GM19397 (cell line): Measurements from ENCODE around the gene ARCN1.

ENCODE experiments used
- ATAC-seq: cut with Tn5 transposase; IDR thresholded peaks from one replicate; pipeline ENCODE4 v1.9.1; 2021; ENCODE audit warnings: mild to moderate bottlenecking, moderate library complexity; ENCODE audit not compliant: unreplicated experiment

The ARCN1 gene

DNA sequence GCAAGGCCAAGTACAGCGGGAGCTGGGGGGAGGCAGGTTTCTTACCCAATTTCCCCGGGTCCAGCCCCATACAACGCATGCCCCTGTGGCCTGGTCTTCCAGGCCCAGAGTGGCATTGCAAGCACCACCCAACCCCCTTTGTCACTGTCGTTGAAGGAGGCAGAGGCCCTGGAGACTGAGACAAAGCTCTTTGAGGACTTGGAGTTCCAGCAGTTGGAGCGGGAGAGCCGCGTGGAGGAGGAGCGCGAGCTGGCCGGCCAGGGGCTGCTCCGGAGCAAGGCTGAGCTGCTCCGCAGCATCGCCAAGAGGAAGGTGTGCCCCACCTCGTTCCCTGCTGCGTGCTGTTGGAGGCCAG is 63.0 kb downstream of the ARCN1 start:
- no peak for ATAC-seq

DNA sequence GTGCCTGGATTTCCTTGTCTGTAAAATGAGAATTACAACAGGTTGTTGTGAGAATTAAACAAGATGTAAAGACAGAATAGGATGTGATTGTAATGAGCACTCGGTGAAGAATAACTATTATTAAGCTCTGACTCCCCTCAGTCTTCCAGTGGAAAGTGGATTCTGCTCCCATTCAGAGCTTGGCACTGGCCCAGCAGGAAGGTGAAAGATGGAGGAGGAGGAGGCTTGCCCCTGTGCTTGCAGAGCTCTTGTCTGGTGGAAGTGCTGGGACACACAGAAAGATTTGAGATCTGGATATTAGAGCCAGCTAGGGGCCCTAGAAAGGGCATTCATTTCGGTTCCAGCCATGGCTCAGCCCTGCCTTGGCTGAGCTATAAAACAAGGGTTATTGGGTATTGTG is 63.4 kb downstream of the ARCN1 start:
- no peak for ATAC-seq

DNA sequence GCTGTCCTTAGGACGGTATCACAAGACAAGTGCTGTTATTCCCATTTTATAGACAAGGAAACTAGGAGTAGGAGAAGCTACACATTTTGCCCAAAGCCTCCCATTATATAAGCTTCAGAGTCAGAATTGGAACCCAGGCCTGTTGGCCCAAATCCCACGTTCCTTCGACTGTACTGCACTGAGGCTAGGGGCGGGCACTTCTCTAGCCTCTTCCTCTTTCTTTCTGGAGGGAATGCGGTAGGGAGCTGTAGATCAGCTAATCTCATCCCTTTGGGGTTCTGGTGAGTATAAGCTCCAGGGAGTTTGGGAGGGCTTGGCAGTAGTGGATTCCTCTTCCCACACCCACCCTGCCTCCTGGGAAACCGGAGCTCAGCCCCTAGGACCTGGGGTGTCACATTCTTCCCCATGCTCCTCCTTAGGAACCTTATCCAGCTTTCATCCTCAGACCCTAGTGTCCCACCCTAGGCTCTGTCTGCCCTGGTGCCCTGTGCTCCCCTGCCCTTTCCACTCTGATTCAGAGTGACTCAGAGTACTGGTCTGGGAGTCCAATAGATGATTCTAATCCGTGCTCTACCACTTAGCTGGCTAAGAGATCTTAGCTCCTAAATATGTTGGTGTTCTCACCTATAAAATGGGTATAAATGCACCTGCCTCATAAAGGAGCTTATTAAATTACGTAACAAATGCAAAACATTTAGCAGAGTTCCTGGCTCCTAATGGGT is 64.5 kb downstream of the ARCN1 start:
- ATAC-seq: no peak

DNA sequence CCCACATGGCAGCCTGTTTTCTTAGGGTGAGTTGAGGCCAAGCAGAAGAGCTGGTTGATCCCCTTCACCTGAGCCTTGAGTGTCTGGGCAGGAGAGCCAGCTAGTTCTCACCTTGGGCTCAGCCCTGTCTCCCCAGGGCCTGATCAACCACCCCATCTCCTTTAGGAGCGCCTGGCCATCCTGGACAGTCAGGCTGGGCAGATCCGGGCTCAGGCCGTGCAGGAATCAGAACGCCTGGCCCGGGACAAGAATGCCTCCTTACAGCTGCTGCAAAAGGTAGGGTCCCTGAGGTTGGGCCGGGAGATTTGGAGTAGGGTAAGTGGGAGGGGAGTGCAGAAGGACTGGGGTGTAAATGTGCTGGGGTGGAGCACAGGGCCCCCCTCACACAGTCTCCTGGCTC is 66.5 kb downstream of the ARCN1 start:
- no peak for ATAC-seq

DNA sequence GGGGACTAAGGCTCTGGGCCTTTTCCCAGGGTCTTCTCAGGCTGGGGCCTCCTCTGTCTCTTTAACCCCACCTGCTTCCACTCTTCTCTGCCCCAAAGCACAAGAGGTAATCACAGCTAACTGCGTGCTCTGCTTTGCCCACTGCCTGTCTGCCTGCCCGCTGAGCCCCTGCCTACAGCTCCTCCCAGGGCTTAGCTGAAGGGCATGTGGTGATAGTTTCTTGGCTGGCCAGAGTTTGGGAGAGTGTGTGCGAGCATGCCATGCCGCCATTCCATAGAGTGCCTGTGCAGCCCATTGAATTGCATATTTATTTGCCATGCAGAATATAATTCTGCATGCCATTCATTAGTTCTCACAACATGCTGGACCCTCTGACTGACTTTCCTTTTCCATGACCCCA is 67.7 kb downstream of the ARCN1 start:
- no peak for ATAC-seq

DNA sequence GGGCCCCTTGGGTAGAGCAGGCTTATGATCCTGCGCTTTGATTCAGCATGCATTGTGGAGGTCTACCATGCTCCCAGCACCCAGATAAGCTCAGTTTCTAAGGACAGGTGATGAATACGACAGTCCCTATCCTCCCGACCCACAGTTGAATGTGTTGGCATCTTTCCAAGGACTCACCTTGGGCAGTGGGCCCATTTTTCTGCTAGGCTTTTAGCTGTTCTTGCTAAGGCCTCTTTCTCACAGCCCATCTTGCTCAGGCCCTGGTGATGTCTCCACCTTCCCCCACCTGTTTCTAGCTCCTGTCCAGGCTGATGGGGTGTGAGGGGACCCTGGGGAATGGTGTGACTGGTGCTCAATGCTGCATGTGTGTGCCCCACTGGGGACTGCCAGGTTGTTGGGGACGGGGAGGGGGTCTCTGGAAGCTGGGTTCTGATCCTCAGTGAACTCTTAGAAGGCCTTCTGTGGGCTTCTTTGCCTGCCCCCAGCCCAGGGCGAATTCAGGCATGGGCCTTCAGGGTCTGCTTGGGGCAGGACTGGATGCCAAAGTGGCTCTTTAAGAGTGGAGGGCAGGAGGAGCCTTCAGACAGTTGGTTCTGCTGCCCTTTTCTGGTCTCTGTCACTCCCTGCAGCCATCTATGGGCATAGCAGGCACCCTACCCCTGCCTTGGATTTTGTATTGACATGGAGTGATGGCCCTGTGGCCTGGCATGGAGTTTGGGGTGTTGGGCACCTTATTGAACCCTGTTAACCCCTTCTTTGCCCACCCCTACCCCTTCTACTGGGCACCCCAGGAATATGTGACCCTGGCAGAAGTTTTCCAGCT is 68.3 kb downstream of the ARCN1 start:
- ATAC-seq: no peak

DNA sequence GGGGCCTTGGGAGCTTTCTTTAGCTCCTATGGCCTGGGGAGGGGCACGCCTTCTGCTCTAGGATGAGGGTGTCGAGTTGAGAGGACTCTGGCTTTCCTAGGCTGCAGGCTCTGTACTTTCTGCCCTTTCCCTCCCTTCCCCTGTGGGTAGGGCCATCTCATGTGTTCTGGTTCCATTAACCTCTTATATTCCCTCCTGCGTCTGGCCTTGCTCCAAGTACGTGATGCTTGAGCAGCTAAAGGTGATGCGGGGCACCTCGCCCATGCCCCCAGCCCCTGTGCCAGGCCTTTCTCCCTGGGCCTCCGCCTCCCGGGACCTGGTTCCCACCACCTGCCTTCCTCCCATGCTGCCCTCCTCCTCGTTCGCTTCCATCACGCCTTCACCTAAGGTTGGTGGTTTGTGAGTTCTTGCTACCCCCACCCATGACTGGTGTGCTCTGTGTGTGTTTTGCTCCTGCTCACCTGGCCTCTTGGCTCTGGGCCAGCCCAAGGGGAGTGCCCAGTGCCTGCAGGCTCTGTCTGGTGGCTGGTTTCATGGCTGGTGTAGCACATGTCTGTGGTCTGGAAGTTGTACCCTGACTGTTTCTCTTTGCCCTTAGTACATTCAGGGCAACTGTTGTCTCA is 69.3 kb downstream of the ARCN1 start:
- ATAC-seq: no peak

DNA sequence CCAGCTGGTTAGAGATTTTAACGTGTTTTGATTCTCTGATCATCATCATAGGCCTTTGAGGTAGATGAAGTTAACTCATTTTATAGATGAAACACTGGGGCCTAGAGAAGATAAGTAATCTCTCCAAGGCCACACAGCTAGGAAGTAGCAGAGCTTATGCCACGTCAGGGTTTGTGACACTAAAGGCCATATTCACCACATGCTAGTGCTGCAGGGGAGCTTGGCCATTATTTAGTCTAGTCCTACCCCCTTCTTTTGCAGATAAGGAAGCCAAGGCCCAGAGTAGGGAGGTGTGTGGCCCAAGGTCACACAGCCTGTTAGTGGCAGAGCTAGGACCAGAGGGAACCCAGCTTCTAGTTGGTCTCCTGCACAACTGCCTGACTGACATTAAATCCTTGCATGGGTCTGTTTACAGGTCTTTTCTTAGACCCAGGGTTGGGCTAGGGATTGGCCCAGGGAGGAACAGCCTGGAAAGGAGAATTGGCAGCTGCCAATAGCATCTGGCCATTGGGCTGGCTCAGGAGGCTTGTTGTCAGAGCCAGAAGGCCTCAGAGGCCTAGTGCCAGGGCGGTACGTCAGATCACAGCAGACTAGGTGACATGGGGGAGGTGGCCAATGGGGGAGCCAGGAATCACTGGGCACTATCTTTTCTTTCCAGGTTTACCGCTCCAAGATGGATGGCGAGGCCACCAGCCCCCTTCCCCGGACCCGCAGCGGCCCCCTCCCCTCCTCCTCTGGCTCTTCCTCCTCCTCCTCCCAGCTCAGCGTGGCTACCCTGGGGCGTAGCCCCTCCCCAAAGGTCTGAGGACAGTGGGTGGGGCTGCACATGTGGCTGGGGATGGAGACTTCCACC is 71.2 kb downstream of the ARCN1 start:
- ATAC-seq: no peak

DNA sequence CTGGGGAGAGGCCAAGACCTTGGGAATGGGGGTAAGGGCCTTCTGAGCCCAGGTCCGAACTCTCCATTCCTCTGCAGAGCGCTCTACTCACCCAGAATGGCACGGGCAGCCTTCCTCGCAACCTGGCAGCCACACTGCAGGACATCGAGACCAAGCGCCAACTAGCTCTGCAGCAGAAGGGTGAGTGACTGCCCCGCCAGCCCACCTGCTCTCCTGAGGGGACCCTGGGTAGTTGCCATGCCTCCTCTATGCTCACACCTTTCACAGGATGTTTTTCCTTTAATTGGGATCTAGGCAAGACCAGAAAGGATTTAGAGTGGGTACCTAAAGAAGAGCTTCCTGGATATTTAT is 71.8 kb downstream of the ARCN1 start:
- no peak for ATAC-seq

DNA sequence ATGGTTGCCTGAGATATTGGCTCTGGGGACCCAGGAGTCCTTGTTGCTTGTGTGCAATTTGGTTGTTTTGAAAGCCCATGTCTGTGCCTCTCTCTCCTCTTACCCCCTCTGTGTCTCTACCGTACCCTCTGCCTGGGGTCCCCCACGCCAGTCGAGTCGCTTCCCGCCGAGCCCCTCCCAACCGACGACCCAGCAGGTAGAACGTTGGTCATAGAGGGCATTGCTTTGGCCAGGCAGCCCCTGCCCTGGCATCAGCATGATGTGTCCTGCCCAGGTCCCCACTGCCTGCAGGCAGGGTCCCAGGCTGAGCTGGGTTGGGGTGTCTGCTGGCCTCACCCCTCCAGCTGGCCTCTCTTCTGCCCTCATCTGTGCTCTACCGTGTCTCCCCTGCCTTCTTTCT is 72.3 kb downstream of the ARCN1 start:
- no peak for ATAC-seq

DNA sequence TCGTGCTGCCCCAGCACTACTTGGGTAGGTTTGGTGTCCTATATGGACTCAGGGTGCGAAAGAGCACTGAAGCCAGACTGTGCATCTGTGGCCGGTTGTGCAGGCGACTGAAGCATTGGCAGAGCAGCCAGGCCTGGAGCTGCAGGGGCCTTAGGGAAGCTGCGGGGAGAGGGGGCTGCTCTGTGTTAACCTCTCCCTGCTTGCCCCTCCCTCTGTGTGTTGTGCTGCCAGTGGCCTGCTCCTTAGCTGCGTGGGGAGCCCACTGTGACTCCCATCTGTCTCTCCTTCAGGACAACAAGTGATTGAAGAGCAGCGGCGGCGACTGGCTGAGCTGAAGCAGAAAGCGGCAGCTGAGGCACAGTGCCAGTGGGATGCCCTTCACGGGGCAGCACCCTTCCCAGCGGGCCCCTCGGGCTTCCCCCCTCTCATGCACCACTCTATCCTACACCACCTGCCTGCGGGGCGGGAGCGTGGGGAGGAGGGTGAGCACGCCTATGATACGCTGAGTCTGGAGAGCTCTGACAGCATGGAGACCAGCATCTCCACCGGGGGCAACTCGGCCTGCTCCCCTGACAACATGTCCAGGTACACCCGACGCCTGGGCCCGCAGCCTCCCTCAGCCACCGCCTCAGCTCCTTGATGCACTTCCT is 73.0 kb downstream of the ARCN1 start:
- ATAC-seq: no peak

DNA sequence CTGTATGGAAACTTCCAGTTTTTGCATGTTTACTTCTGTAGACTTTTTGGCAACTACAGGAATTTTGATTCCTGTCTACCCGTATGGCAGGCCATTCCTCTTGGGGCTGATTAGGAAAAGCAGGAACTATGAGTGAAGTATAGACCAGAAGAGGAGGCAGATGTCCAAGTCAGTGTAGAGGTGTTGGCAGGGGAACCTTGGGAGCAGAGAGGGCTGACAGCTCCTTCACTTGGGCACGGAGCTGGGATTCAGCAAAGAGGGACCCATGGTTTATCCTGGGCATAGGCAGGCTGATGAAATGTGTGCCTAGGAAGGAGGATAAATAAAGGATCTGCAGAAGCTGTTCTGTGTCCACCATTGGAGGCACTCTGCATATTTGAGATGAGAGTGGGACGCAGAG is 74.2 kb downstream of the ARCN1 start:
- no peak for ATAC-seq

DNA sequence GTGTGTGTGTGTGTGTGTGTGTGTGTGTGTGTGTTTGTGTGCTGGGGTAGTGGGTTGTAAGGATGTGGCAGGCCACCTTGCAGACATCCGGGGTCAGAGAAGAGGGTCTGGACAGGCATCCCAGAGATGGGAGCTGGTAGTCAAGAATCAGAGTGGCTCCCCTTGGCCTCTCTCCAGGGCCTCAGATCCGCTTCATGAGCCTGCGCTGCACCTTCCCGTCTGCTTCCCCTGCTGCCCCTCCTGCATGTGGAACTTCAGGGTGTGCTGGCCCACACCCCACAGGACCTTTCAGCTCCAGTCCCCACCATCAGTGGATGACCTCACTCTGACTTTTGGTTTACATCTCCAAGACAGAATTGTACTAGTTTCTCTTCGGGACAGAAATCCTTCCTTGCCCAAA is 76.1 kb downstream of the ARCN1 start:
- no peak for ATAC-seq

DNA sequence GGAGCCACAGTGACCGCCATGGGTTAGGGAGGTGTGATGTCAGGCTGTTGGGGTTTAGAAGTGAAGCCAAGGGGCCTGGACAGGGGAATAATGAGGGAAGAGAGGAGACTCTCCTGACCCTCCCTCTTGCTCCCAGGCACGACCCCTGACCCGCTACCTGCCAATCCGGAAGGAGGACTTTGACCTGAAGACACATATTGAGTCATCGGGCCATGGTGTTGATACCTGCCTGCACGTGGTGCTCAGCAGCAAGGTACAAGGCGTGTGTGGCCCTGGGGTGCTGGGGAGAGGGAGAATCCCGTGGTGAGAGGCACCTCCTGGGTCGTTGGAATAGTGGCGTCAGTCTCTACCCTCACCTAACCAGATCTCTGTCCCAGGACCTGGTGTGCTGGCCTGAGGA is 77.7 kb downstream of the ARCN1 start:
- no peak for ATAC-seq

DNA sequence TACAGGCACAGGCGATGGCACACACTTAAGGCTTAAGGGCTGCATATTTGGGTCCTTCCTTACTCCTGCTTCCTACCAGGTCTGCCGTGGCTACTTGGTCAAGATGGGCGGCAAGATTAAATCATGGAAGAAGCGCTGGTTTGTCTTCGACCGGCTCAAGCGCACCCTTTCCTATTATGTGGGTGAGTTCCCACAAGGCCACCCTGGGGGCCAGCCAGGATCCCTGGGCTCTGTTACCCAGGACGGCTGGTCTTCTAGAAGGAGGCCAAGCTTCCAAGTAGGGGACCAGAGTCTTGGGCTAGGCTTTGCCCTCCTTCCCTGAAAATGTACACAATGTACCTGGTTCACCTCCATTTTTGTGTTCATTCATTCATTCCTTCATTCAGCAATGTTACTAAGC is 78.2 kb downstream of the ARCN1 start:
- ATAC-seq: no peak

DNA sequence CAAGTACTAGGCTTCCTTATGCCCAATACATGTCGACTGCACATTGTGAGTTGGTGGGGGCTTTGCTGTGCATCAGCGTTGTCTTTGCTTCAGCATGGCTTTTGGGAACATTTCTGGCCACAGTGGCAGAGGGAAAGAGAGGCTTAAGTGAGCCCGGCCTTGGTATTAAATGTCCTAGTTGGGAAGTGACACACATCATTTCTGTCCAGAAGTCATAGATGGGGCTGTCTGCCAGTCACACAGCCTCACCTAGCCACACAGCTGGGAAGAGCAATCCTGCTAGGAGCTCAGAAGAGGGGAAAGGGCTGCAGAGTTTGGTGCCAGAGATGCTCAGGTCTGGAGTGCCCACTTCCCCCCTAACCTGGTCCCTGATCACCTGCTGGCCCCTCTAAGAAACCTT is 79.6 kb downstream of the ARCN1 start:
- ATAC-seq: no peak
